ENCODE data around the gene STK24.
"Not testable (repeated sequence)": the region's sequence is repeated elsewhere in the genome, so short reads cannot be mapped to it uniquely, and the experiment has no call there.

Gene STK24

GRCh38 chr13:98428256-98428966 is 148.5 kb downstream of the STK24 start:
- no peak for DNase-seq

GRCh38 chr13:98427331-98427995 is 149.4 kb downstream of the STK24 start:
- DNase-seq: no peak

GRCh38 chr13:98423417-98423816 is 153.5 kb downstream of the STK24 start:
- DNase-seq: no peak

GRCh38 chr13:98422046-98422445 is 154.9 kb downstream of the STK24 start:
- no peak for DNase-seq

GRCh38 chr13:98420554-98421175 is 156.2 kb downstream of the STK24 start:
- no peak for DNase-seq

- no peak for DNase-seq
These were observed 156.9 kb downstream of the STK24 start for GRCh38 chr13:98419786-98420553.

GRCh38 chr13:98416408-98416807 is 160.5 kb downstream of the STK24 start:
- DNase-seq: no peak

GRCh38 chr13:98415326-98416070 is 161.4 kb downstream of the STK24 start:
- DNase-seq: no peak

- DNase-seq: no peak
These were observed 163.1 kb downstream of the STK24 start for GRCh38 chr13:98413796-98414195.

- not testable (repeated sequence) for DNase-seq
These were observed 163.6 kb downstream of the STK24 start for GRCh38 chr13:98413278-98413677.

- DNase-seq: peak; percentile 4
These were observed 165.2 kb downstream of the STK24 start for GRCh38 chr13:98411617-98412265.

- no peak for DNase-seq
These were observed 165.9 kb downstream of the STK24 start for GRCh38 chr13:98411013-98411412.

- no peak for DNase-seq
These were observed 166.3 kb downstream of the STK24 start for GRCh38 chr13:98410612-98411011.

GRCh38 chr13:98409281-98409680 is 167.6 kb downstream of the STK24 start:
- no peak for DNase-seq

GRCh38 chr13:98407575-98407974 is 169.3 kb downstream of the STK24 start:
- DNase-seq: no peak

- DNase-seq: no peak
These were observed 169.9 kb downstream of the STK24 start for GRCh38 chr13:98406971-98407370.

GRCh38 chr13:98406427-98406826 is 170.5 kb downstream of the STK24 start:
- DNase-seq: no peak

- DNase-seq: no peak
These were observed 171.1 kb downstream of the STK24 start for GRCh38 chr13:98405690-98406344.

GRCh38 chr13:98405107-98405571 is 171.8 kb downstream of the STK24 start:
- no peak for DNase-seq

- DNase-seq: no peak
These were observed 173.8 kb downstream of the STK24 start for GRCh38 chr13:98403076-98403475.

GRCh38 chr13:98401934-98402333 is 175.0 kb downstream of the STK24 start:
- no peak for DNase-seq

Measured in stimulated activated CD4-positive, alpha-beta T cell treated with anti-CD3 and anti-CD28 coated beads, Interleukin-4, amount 100 ng/mL, for 24 hours (primary cell).